Thyroid gland (tissue), 4 donors: Measurements from ENCODE around the gene KAT2A.

ENCODE experiments used
- POLR2A ChIP-seq, 2 donors: fragments of 450-650 bp; IDR thresholded peaks; one replicate each; pipeline ENCODE4 v1.6.1; 2017; ENCODE audit warnings: antibody characterized with exemption in 2 of 2, mild to moderate bottlenecking in 2 of 2, moderate library complexity in 1 of 2
- TF ChIP-seq, protein P1 (sequence below), 6 experiments: fragments of 200-600 bp in 3 of 6; fragments of 450-650 bp in 3 of 6; sonication (generic) in 3 of 6; IDR thresholded peaks; one replicate each; pipeline ENCODE4 v1.5.1; 2016 to 2019; ENCODE audit warnings: antibody characterized with exemption in 6 of 6, mild to moderate bottlenecking in 2 of 6, inconsistent platforms in 1 of 6, moderate library complexity in 1 of 6

DNA sequence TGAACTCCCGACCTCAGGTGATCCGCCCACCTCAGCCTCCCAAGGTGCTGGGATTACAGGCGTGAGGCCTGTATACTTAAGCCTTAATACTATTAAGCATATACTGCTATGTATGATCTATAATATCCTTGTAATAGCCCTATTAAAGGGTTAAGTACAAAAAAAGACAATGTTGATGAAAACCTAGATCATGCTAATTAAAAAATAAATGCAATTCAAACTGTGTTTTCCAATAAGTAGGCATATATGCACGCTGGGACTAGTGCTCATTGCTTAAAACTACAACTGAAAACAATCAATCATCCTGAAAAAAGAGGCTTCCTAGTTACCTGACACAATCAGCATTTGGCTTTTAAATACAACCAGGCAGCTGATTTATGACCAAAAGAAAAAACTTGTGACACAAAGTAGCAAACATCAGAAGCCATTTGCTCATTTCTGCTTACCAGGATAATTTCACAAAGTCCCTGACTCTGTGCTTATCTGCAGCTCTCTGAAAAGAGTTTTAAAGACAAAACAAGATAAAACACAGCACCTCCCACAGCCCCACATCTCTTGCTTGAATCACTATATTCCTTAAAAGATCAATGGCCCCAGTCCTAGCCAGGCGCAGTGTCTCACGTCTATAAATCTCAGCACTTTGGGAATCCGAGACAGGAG is 34.0 kb downstream of the KAT2A start:
- TF ChIP-seq, protein P1, sequence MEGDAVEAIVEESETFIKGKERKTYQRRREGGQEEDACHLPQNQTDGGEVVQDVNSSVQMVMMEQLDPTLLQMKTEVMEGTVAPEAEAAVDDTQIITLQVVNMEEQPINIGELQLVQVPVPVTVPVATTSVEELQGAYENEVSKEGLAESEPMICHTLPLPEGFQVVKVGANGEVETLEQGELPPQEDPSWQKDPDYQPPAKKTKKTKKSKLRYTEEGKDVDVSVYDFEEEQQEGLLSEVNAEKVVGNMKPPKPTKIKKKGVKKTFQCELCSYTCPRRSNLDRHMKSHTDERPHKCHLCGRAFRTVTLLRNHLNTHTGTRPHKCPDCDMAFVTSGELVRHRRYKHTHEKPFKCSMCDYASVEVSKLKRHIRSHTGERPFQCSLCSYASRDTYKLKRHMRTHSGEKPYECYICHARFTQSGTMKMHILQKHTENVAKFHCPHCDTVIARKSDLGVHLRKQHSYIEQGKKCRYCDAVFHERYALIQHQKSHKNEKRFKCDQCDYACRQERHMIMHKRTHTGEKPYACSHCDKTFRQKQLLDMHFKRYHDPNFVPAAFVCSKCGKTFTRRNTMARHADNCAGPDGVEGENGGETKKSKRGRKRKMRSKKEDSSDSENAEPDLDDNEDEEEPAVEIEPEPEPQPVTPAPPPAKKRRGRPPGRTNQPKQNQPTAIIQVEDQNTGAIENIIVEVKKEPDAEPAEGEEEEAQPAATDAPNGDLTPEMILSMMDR (IDR thresholded peaks at IDR 0.05), result no peak
- TF ChIP-seq POLR2A (IDR thresholded peaks at IDR 0.05), result no peak
